Suprapubic skin (tissue), 4 donors: ENCODE data around the gene C2CD3. TPM values are rescaled to one million over a fixed set of nuclear protein-coding genes. Genes with fewer than 3 reads are reported as not detected.
A peak's percentile ranks its signal among the peaks of the same experiment; 100 is the strongest.
"Not testable (repeated sequence)": the region's sequence is repeated elsewhere in the genome, so short reads cannot be mapped to it uniquely, and the experiment has no call there.

ENCODE experiments used
- DNase-seq, 2 donors: peaks; one replicate each; pipeline ENCODE4 v3.0.0-alpha.2; 2019; ENCODE audit warnings: low spot score in 2 of 2
- H3K27ac ChIP-seq: fragments of 200-600 bp; sonication (generic); one replicate; pipeline ENCODE4 v1.5.1; 2019
- H3K27me3 ChIP-seq: fragments of 200-600 bp; sonication (generic); one replicate; pipeline ENCODE4 v1.5.1; 2019
- H3K36me3 ChIP-seq: fragments of 200-600 bp; sonication (generic); one replicate; pipeline ENCODE4 v1.5.1; 2019
- H3K4me1 ChIP-seq: fragments of 200-600 bp; sonication (generic); one replicate; pipeline ENCODE4 v1.5.1; 2019
- H3K4me3 ChIP-seq: fragments of 200-600 bp; sonication (generic); one replicate; pipeline ENCODE4 v1.5.1; 2019; ENCODE audit warnings: mild to moderate bottlenecking
- H3K9me3 ChIP-seq: fragments of 200-600 bp; sonication (generic); one replicate; pipeline ENCODE4 v1.5.1; 2019
- CTCF ChIP-seq, 2 donors: fragments of 200-600 bp in 1 of 2; fragments of 450-650 bp in 1 of 2; sonication (generic) in 1 of 2; IDR thresholded peaks; one replicate each; pipeline ENCODE4 v1.5.1; 2016 to 2019; ENCODE audit warnings: antibody characterized with exemption in 2 of 2, mild to moderate bottlenecking in 1 of 2, moderate library complexity in 1 of 2
- EP300 ChIP-seq: sonication (generic); formaldehyde crosslinking; IDR thresholded peaks from one replicate; pipeline ENCODE4 v1.6.1; 2017; ENCODE audit warnings: antibody characterized with exemption
- POLR2A ChIP-seq, 2 donors: fragments of 450-650 bp; IDR thresholded peaks; one replicate each; pipeline ENCODE4 v1.6.1; 2017; ENCODE audit warnings: antibody characterized with exemption in 2 of 2, mild to moderate bottlenecking in 2 of 2, moderate library complexity in 2 of 2
- POLR2AphosphoS5 ChIP-seq, 3 donors: sonication (generic); formaldehyde crosslinking; IDR thresholded peaks; one replicate each; pipeline ENCODE4 v1.6.1; 2017; ENCODE audit warnings: antibody characterized with exemption in 3 of 3
- WGBS: methylation state at CpG from one replicate; pipeline ENCODE4 v1.1.5; 2018; 5-methylcytosine and 5-hydroxymethylcytosine counted together
- total RNA-seq, 4 donors: library from RNA; depleted of rRNA; stranded (reverse); fragments of >200 nt; gene quantifications; one replicate each; pipeline ENCODE4 v1.1.0, GENCODE V29; 2016

C2CD3 gene
- total RNA-seq, 4 donors from 2014 or later = 16.9 to 41.3 (median 29.2) TPM

GRCh38 chr11:74072286-74072685 is 98.5 kb downstream of the C2CD3 start:
- H3K27ac ChIP-seq = no peak overlapping the region
- TF ChIP-seq POLR2A (IDR thresholded peaks at IDR 0.05) = no peak
- no peak for TF ChIP-seq POLR2AphosphoS5 (IDR thresholded peaks at IDR 0.05)
- no peak for TF ChIP-seq EP300
- no peak for TF ChIP-seq CTCF (IDR thresholded peaks at IDR 0.05)
- DNase-seq = no peak
- no peaks in the 10 kb centered on the region for H3K27me3 ChIP-seq
- no peak overlapping the region for H3K4me3 ChIP-seq
- no peaks in the 10 kb centered on the region for H3K9me3 ChIP-seq
- peaks cover 34% of the 10 kb centered on the region for H3K36me3 ChIP-seq
- peaks cover 30% of the 10 kb centered on the region for H3K4me1 ChIP-seq
- WGBS = 66% methylated on average over 1 of the region's 1 CpG

GRCh38 chr11:74070723-74071492 is 99.9 kb downstream of the C2CD3 start:
- Histone ChIP-seq H3K36me3 (peaks cover 33% of the 10 kb centered on the region), H3K4me3 (no peak overlapping the region), H3K27me3 (no peaks in the 10 kb centered on the region), H3K9me3 (no peaks in the 10 kb centered on the region), H3K4me1 (peaks cover 30% of the 10 kb centered on the region), H3K27ac (peak overlapping the region; percentile 58)
- no peak for DNase-seq
- TF ChIP-seq CTCF (IDR thresholded peaks at IDR 0.05) (no peak), POLR2A (IDR thresholded peaks at IDR 0.05) (no peak), EP300 (no peak), POLR2AphosphoS5 (IDR thresholded peaks at IDR 0.05) (no peak)
- 71% methylated on average over 3 of the region's 3 CpGs for WGBS

GRCh38 chr11:74069146-74070046 is 101.4 kb downstream of the C2CD3 start:
- no peaks in the 10 kb centered on the region for H3K27me3 ChIP-seq
- DNase-seq = no peak

GRCh38 chr11:74066663-74067062 is 104.1 kb downstream of the C2CD3 start:
- not testable (repeated sequence) for H3K9me3 ChIP-seq, H3K4me3 ChIP-seq, H3K27me3 ChIP-seq, DNase-seq, H3K36me3 ChIP-seq, H3K27ac ChIP-seq
- peaks cover 30% of the 10 kb centered on the region for H3K4me1 ChIP-seq

More at GRCh38 chr11:74069146-74070046, 101.4 kb downstream of the C2CD3 start:
- 50% methylated on average over 6 of the region's 6 CpGs for WGBS
- Histone ChIP-seq H3K27ac (peak overlapping the region; percentile 58), H3K4me3 (no peak overlapping the region), H3K36me3 (peaks cover 21% of the 10 kb centered on the region), H3K9me3 (no peaks in the 10 kb centered on the region), H3K4me1 (peaks cover 30% of the 10 kb centered on the region)
- TF ChIP-seq POLR2AphosphoS5 (IDR thresholded peaks at IDR 0.05) (no peak), POLR2A (IDR thresholded peaks at IDR 0.05) (no peak), CTCF (IDR thresholded peaks at IDR 0.05) (no peak), EP300 (no peak)

- not testable (repeated sequence) for H3K36me3 ChIP-seq, H3K9me3 ChIP-seq, H3K27me3 ChIP-seq, DNase-seq, H3K27ac ChIP-seq, H3K4me3 ChIP-seq
- 85% methylated on average over 3 of the region's 3 CpGs for WGBS
- H3K4me1 ChIP-seq = peaks cover 20% of the 10 kb centered on the region
These were observed 105.3 kb downstream of the C2CD3 start for GRCh38 chr11:74065534-74065933.

- H3K36me3 ChIP-seq, H3K27ac ChIP-seq, H3K4me3 ChIP-seq, H3K4me1 ChIP-seq, H3K9me3 ChIP-seq, DNase-seq, H3K27me3 ChIP-seq: not testable (repeated sequence)
- 81% methylated on average over 1 of the region's 1 CpG for WGBS
These were observed 107.2 kb downstream of the C2CD3 start for GRCh38 chr11:74063628-74064027.

GRCh38 chr11:74061599-74061998 is 109.2 kb downstream of the C2CD3 start:
- not testable (repeated sequence) for H3K4me1 ChIP-seq
- 98% methylated on average over 4 of the region's 4 CpGs for WGBS

More at GRCh38 chr11:74061599-74061998, 109.2 kb downstream of the C2CD3 start:
- not testable (repeated sequence) for H3K4me3 ChIP-seq, H3K27ac ChIP-seq, DNase-seq, H3K27me3 ChIP-seq, H3K9me3 ChIP-seq, H3K36me3 ChIP-seq
